GM23248 (cell line): ENCODE results near the gene LSM3. TPM values are rescaled to one million over a fixed set of nuclear protein-coding genes. Genes with fewer than 3 reads are reported as not detected.

Source experiments
- DNase-seq: peaks from one replicate; pipeline ENCODE4 v3.0.0-alpha.2; 2015
- H2AFZ ChIP-seq: fragments of 200-600 bp; sonication (generic); 2 replicates; pipeline ENCODE4 v1.6.1; 2016; ENCODE audit warnings: antibody characterized with exemption
- H3F3A ChIP-seq: fragments of 200-600 bp; sonication (generic); 2 replicates; pipeline ENCODE4 v1.6.1; 2016; ENCODE audit warnings: mild to moderate bottlenecking, antibody characterized with exemption, mixed run types; ENCODE audit not compliant: insufficient read depth
- H3K27ac ChIP-seq: fragments of 200-600 bp; sonication (generic); 2 replicates; pipeline ENCODE4 v1.5.1; 2016; ENCODE audit warnings: mild to moderate bottlenecking
- H3K27me3 ChIP-seq: fragments of 200-600 bp; sonication (generic); replicated peaks from 2 replicates; pipeline ENCODE4 v1.6.1; 2016; ENCODE audit warnings: mild to moderate bottlenecking; ENCODE audit not compliant: insufficient read depth
- H3K36me3 ChIP-seq: fragments of 200-600 bp; sonication (generic); 2 replicates; pipeline ENCODE4 v1.6.1; 2016; ENCODE audit warnings: low read depth, mild to moderate bottlenecking
- H3K4me1 ChIP-seq: fragments of 200-600 bp; sonication (generic); 2 replicates; pipeline ENCODE4 v1.6.1; 2016; ENCODE audit warnings: mild to moderate bottlenecking; ENCODE audit not compliant: insufficient read depth
- H3K4me2 ChIP-seq: fragments of 200-600 bp; sonication (generic); one replicate; pipeline ENCODE4 v1.6.1; 2016; ENCODE audit warnings: mild to moderate bottlenecking; ENCODE audit not compliant: unreplicated experiment
- H3K4me3 ChIP-seq: fragments of 200-600 bp; sonication (generic); 2 replicates; pipeline ENCODE4 v1.5.1; 2016; ENCODE audit warnings: mild to moderate bottlenecking
- H3K79me2 ChIP-seq: fragments of 200-600 bp; sonication (generic); 2 replicates; pipeline ENCODE4 v1.6.1; 2016; ENCODE audit warnings: mild to moderate bottlenecking; ENCODE audit not compliant: insufficient read depth
- H3K9ac ChIP-seq: fragments of 200-600 bp; sonication (generic); 2 replicates; pipeline ENCODE4 v1.6.1; 2016; ENCODE audit warnings: mild to moderate bottlenecking
- H3K9me2 ChIP-seq: fragments of 200-600 bp; sonication (generic); 2 replicates; pipeline ENCODE4 v1.6.1; 2016; ENCODE audit warnings: mixed run types, mild to moderate bottlenecking, moderate library complexity; ENCODE audit not compliant: insufficient read depth
- H3K9me3 ChIP-seq: fragments of 200-600 bp; sonication (generic); one replicate; pipeline ENCODE4 v1.6.1; 2017; ENCODE audit warnings: low read depth
- H4K20me1 ChIP-seq: fragments of 200-600 bp; sonication (generic); 2 replicates; pipeline ENCODE4 v1.6.0; 2016; ENCODE audit not compliant: insufficient read depth
- EZH2 ChIP-seq: fragments of 200-600 bp; sonication (generic); IDR thresholded peaks from 2 replicates; pipeline ENCODE4 v1.6.1; 2018; ENCODE audit warnings: antibody characterized with exemption, mild to moderate bottlenecking; ENCODE audit not compliant: insufficient read depth, poor library complexity, severe bottlenecking
- EZH2phosphoT487 ChIP-seq: fragments of 200-600 bp; sonication (generic); IDR thresholded peaks from 2 replicates; pipeline ENCODE4 v1.6.1; 2018; ENCODE audit warnings: antibody characterized with exemption, moderate library complexity, mild to moderate bottlenecking, low read depth; ENCODE audit not compliant: insufficient read depth
- WGBS, 2 experiments: methylation state at CpG; one replicate each; pipeline ENCODE4 v1.1.6; 2015 to 2017; ENCODE audit warnings: low lambda C conversion rate in 2 of 2, low coverage in 1 of 2; ENCODE audit errors: missing lambda C conversion rate in 2 of 2; 5-methylcytosine and 5-hydroxymethylcytosine counted together
- in situ Hi-C: fragments of 300-500 bp; cut with MboI; formaldehyde crosslinking; loops from 2 replicates; pipeline ENCODE4 v1.15.0; 2020
- polyA plus RNA-seq: library from polyadenylated mRNA; unstranded; fragments of >200 nt; fragmentation: Nextera tagmentation; extraction: Ambion mirVana; gene quantifications from 2 replicates; pipeline ENCODE4 v1.2.1, GENCODE V29; 2016
- total RNA-seq: library from RNA; depleted of rRNA; stranded (reverse); fragments of >200 nt; shearing (Covaris generic); gene quantifications from 2 replicates; pipeline ENCODE4 v1.2.3, GENCODE V29; 2014

LSM3 gene
- total and polyA plus RNA-seq, 2 experiments from 2014 or later = 9.4 to 32.3 TPM

DNA sequence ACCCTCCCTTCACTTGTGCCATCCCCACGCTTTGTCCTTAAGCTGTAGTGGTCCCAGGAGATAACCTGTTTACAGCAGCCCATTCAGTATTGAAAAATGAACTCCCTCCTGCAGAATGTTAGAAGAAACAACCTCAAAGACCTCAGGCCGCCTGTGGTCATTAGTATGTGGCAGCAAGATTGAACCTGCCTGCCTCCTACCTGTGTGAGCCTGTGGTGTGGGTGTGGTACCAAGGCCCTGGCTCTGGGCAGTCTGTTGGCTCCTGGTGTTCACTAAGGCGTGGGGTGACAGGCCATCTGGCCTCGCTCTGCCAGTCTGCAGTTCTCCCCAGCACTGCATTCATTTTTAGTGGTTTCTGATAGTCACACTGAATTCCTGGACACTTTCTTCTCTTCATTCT is 21.0 kb downstream of the LSM3 start:
- WGBS, 2 experiments = 97 to 100% methylated on average over 4 of the region's 4 CpGs

DNA sequence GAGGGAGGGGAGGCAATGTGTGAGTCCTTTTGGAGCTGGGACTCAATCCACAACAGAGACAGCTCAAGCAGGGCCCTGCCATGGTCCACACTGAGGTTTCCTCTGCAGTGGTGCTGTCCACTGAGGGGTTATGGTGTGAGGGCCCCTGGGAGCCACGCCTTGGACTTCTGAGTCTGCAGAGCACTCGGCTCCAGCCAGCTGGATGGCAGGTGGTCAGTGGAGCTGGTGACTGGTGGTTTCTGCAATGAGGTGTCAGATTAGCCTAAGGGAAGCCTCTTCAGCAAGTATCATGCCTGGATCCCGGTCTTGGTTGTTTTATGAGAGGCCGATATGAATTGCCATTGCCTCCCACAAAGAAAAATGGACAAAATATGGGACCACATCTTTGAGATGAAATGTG is 21.7 kb downstream of the LSM3 start:
- Histone ChIP-seq H3K4me3 (no peak overlapping the region), H4K20me1 (no peaks in the 10 kb centered on the region), H3K27ac (no peak overlapping the region), H3K9ac (no peak overlapping the region), H3K27me3 (no peaks in the 10 kb centered on the region), H3K9me3 (no peaks in the 10 kb centered on the region), H3K36me3 (peaks cover 13% of the 10 kb centered on the region), H3K4me1 (peaks cover 31% of the 10 kb centered on the region), H2AFZ (no peak overlapping the region), H3F3A (0 out of 2 replicates have a peak, but pooled peaks cover 12% of the 10 kb centered on the region), H3K9me2 (no peaks in the 10 kb centered on the region), H3K79me2 (peaks cover 13% of the 10 kb centered on the region; the same call in 1 of the 2 replicates), H3K4me2 (no peak overlapping the region)
- TF ChIP-seq EZH2 (no peak), EZH2phosphoT487 (no peak)
- 81 to 82% methylated on average over 4 of the region's 4 CpGs for WGBS, 2 experiments
- no peak for DNase-seq
- in situ Hi-C loops = loop anchor here (5.0 kb wide), 1 partner anchor 267 kb away; no protein-coding TSS in a partner anchor

More for the DNA sequence above, 21.0 kb downstream of the LSM3 start:
- Histone ChIP-seq H3F3A (0 out of 2 replicates have a peak, but pooled peaks cover 12% of the 10 kb centered on the region), H3K27ac (no peak overlapping the region), H3K4me3 (no peak overlapping the region), H3K79me2 (peaks cover 17% of the 10 kb centered on the region; the same call in 1 of the 2 replicates), H3K27me3 (no peaks in the 10 kb centered on the region), H3K4me2 (no peak overlapping the region), H2AFZ (no peak overlapping the region), H4K20me1 (no peaks in the 10 kb centered on the region), H3K4me1 (peaks cover 31% of the 10 kb centered on the region), H3K9me3 (no peaks in the 10 kb centered on the region), H3K9me2 (no peaks in the 10 kb centered on the region), H3K9ac (no peak overlapping the region), H3K36me3 (peaks cover 13% of the 10 kb centered on the region)
- TF ChIP-seq EZH2 (no peak), EZH2phosphoT487 (no peak)
- no peak for DNase-seq
- in situ Hi-C loops = loop anchor here (5.0 kb wide), 1 partner anchor 268 kb away; no protein-coding TSS in a partner anchor

DNA sequence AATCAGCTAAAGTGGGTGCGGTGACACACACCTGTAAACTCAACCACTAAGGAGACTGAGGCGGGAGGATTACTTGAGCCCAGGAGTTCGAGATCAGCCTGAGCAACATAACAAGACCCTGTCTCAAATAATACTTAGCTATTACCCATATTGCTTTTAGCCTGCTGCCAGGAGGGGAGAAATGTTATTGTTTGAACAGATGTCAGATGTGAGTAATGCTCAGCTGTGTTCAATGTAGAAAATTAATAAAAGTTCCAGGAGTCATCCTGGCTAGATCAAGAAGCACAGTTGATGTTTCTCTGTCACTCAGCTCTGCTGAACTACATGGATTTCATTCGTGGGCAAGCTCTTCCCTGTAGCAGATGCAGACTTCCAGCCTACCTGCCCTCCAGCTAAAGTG is 22.2 kb downstream of the LSM3 start:
- H3K4me2 ChIP-seq = no peak overlapping the region
- in situ Hi-C loops = loop anchor here (5.0 kb wide), 1 partner anchor 266 kb away; no protein-coding TSS in a partner anchor
- H3K27me3 ChIP-seq = no peaks in the 10 kb centered on the region
- H3K27ac ChIP-seq = no peak overlapping the region
- TF ChIP-seq EZH2phosphoT487 (no peak), EZH2 (no peak)
- H3K9me2 ChIP-seq = no peaks in the 10 kb centered on the region
- H3F3A ChIP-seq = 0 out of 2 replicates have a peak, but pooled peaks cover 12% of the 10 kb centered on the region
- no peak overlapping the region for H2AFZ ChIP-seq
- 66 to 68% methylated on average over 4 of the region's 4 CpGs for WGBS, 2 experiments
- peaks cover 13% of the 10 kb centered on the region for H3K36me3 ChIP-seq
- no peak overlapping the region for H3K4me3 ChIP-seq
- H3K9me3 ChIP-seq = no peaks in the 10 kb centered on the region
- H3K9ac ChIP-seq = no peak overlapping the region
- H3K4me1 ChIP-seq = peaks cover 31% of the 10 kb centered on the region
- H4K20me1 ChIP-seq = no peaks in the 10 kb centered on the region
- no peak for DNase-seq
- peaks cover 9% of the 10 kb centered on the region; the same call in 1 of the 2 replicates for H3K79me2 ChIP-seq

DNA sequence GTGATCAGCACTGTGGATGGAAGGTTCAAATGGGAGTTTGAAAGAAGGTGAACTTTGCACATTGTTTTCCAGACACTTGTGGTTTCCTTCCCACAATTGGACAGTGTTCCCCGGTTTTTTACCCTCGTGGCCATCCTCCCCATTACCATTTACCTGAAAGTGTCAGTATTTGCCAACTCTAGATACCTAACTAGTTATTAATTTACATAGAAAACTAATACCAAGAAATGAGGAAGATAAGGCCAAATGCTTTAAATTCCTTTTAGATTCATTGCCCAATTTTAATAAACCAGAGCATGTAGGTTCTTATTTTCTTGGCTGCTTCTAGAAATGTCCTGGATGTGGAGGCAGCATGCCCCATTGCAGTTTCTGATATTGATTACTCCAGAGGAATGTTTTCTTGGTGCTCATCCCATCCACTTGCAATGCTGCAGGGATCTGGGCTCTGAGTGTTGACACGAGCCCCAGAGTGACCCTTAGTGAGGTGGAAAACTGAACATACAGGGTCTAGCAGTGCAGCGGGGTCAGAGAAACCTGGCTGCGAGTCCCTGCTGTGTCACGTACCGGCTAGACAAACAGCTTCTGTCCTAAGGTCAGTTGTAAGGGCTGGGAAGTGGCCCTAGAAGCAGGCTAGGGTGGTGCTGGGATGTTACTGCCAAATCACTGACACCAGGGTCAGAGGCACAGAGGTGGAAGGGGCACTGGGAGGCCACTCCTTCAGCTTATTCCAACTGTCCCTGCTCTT is 23.5 kb downstream of the LSM3 start:
- 0 out of 2 replicates have a peak, but pooled peaks cover 12% of the 10 kb centered on the region for H3F3A ChIP-seq
- H3K9me2 ChIP-seq = no peaks in the 10 kb centered on the region
- no peak overlapping the region for H3K4me3 ChIP-seq
- no peak for DNase-seq
- peak overlapping the region; percentile 21 for H3K4me2 ChIP-seq
- no peak overlapping the region for H3K9ac ChIP-seq
- H3K79me2 ChIP-seq = no peaks in the 10 kb centered on the region; the same call in 1 of the 2 replicates
- H3K27me3 ChIP-seq = no peaks in the 10 kb centered on the region
- H3K36me3 ChIP-seq = peaks cover 13% of the 10 kb centered on the region
- H3K4me1 ChIP-seq = peaks cover 31% of the 10 kb centered on the region
- no peak overlapping the region for H3K27ac ChIP-seq
- H3K9me3 ChIP-seq = no peaks in the 10 kb centered on the region
- TF ChIP-seq EZH2 = no peak
- no peak for TF ChIP-seq EZH2phosphoT487
- no peak overlapping the region for H2AFZ ChIP-seq
- WGBS, 2 experiments = 39 to 42% methylated on average over 7 of the region's 7 CpGs
- in situ Hi-C loops = loop anchor here (5.0 kb wide), 1 partner anchor 265 kb away; no protein-coding TSS in a partner anchor
- H4K20me1 ChIP-seq = no peaks in the 10 kb centered on the region
